Osteoblast (primary cell): Measurements from ENCODE around the gene PLA2G5. TPM values are rescaled to one million over a fixed set of nuclear protein-coding genes. Genes with fewer than 3 reads are reported as not detected.
A peak's percentile ranks its signal among the peaks of the same experiment; 100 is the strongest.

Experiments
- DNase-seq: peaks from one replicate; pipeline ENCODE4 v3.0.0; 2011; ENCODE audit warnings: low spot score, mixed read lengths; ENCODE audit not compliant: insufficient read length; ENCODE audit errors: missing footprints
- H2AFZ ChIP-seq: 2 replicates; pipeline ENCODE4 v1.6.0; 2011; ENCODE audit warnings: mild to moderate bottlenecking, low read length
- H3K27ac ChIP-seq: 2 replicates; pipeline ENCODE4 v1.5.1; 2011; ENCODE audit warnings: mild to moderate bottlenecking, low read depth, low read length, moderate library complexity
- H3K27me3 ChIP-seq: 2 replicates; pipeline ENCODE4 v1.6.0; 2012; ENCODE audit warnings: mild to moderate bottlenecking, control low read depth, inconsistent platforms, low read length, moderate library complexity; ENCODE audit not compliant: insufficient read depth
- H3K36me3 ChIP-seq: 2 replicates; pipeline ENCODE4 v1.5.1; 2011; ENCODE audit warnings: mild to moderate bottlenecking, low read length, control low read depth, moderate library complexity; ENCODE audit not compliant: insufficient read depth
- H3K4me1 ChIP-seq: 2 replicates; pipeline ENCODE4 v1.5.1; 2011; ENCODE audit warnings: mild to moderate bottlenecking, low read length, control low read depth, moderate library complexity; ENCODE audit not compliant: insufficient read depth
- H3K4me2 ChIP-seq: 2 replicates; pipeline ENCODE4 v1.6.0; 2011; ENCODE audit warnings: mild to moderate bottlenecking, low read length; ENCODE audit not compliant: insufficient read depth
- H3K4me3 ChIP-seq: fragments of 200-600 bp; sonication (generic); 3 replicates; pipeline ENCODE4 v1.5.1; 2012; ENCODE audit warnings: mild to moderate bottlenecking, low read length, inconsistent platforms; ENCODE audit not compliant: insufficient read depth
- H3K79me2 ChIP-seq: 2 replicates; pipeline ENCODE4 v1.6.0; 2012; ENCODE audit warnings: mild to moderate bottlenecking, low read length, control low read depth, inconsistent platforms; ENCODE audit not compliant: insufficient read depth
- H3K9me3 ChIP-seq: 2 replicates; pipeline ENCODE4 v1.5.1; 2011; ENCODE audit warnings: low read depth, low read length, control low read depth
- H4K20me1 ChIP-seq: 2 replicates; pipeline ENCODE4 v1.6.0; 2012; ENCODE audit warnings: mild to moderate bottlenecking, low read length, control low read depth; ENCODE audit not compliant: insufficient read depth
- total RNA-seq: library from RNA; depleted of rRNA; stranded (reverse); fragments of >200 nt; gene quantifications from 2 replicates; pipeline ENCODE4 v1.2.3, GENCODE V29; 2012
- TF ChIP-seq, protein P1 (sequence below): IDR thresholded peaks from 2 replicates; pipeline ENCODE4 v1.5.1; 2011; ENCODE audit warnings: mild to moderate bottlenecking, low read depth, low read length, moderate library complexity; ENCODE audit errors: extremely low read depth

PLA2G5 gene
- total RNA-seq, 1 donor, result 2.9 TPM

DNA sequence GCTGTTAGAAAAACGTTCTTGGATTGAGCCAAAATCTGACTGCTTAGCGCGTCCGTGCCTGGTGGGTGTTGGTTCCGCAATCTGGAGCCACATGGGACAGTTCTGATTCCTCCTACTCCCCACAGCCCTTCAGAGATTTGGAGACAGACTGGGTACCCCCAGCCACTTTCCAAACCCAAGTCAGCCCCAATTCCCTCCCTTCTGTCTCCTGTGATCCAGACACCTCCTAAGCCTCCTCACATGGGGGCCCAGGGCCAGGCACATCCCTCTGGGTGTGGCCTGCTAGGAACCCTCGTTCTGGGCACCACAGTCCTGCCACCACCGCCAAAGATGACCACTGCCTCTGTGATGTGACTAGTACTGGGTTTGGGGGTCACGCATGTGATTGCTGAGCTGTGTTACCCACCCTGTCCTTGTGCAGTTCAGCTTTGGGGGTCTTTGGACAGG is 4.8 kb downstream of the PLA2G5 start:
- H3K27me3 ChIP-seq, result no peaks in the 10 kb centered on the region
- H3K36me3 ChIP-seq, result no peaks in the 10 kb centered on the region
- H4K20me1 ChIP-seq, result no peaks in the 10 kb centered on the region
- H3K79me2 ChIP-seq, result no peaks in the 10 kb centered on the region
- peak overlapping the region; percentile 3 for H3K4me3 ChIP-seq
- H3K9me3 ChIP-seq, result no peaks in the 10 kb centered on the region
- peaks cover 35% of the 10 kb centered on the region for H3K4me1 ChIP-seq
- peak overlapping the region; percentile 44 for H3K27ac ChIP-seq
- peak overlapping the region; percentile 76 for H2AFZ ChIP-seq
- TF ChIP-seq, protein P1, sequence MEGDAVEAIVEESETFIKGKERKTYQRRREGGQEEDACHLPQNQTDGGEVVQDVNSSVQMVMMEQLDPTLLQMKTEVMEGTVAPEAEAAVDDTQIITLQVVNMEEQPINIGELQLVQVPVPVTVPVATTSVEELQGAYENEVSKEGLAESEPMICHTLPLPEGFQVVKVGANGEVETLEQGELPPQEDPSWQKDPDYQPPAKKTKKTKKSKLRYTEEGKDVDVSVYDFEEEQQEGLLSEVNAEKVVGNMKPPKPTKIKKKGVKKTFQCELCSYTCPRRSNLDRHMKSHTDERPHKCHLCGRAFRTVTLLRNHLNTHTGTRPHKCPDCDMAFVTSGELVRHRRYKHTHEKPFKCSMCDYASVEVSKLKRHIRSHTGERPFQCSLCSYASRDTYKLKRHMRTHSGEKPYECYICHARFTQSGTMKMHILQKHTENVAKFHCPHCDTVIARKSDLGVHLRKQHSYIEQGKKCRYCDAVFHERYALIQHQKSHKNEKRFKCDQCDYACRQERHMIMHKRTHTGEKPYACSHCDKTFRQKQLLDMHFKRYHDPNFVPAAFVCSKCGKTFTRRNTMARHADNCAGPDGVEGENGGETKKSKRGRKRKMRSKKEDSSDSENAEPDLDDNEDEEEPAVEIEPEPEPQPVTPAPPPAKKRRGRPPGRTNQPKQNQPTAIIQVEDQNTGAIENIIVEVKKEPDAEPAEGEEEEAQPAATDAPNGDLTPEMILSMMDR, result no peak
- DNase-seq, result no peak
- H3K4me2 ChIP-seq, result peak overlapping the region; percentile 40

DNA sequence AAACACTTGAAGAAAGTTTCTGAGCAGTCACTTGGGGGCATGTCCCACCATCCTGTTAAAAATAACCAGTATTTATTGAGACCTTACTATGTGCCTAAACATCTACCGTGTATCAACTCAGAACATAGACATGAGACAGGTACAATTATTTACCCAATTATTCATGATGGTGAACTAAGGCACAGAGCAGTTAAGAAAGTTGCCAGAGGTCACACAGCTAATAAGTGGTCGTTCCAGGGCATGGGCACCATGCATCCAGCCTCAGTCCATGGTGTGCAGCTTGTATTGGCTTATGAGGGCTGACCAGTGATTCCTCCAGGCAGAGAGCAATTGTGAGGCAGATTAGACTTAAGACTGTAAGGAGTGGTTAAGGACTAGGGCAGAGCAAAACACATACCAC is 5.4 kb downstream of the PLA2G5 start:
- Histone ChIP-seq H3K79me2 (no peaks in the 10 kb centered on the region), H2AFZ (no peak overlapping the region), H3K36me3 (no peaks in the 10 kb centered on the region), H3K27ac (no peak overlapping the region), H4K20me1 (no peaks in the 10 kb centered on the region), H3K4me2 (no peak overlapping the region), H3K27me3 (no peaks in the 10 kb centered on the region), H3K9me3 (no peaks in the 10 kb centered on the region), H3K4me3 (no peak overlapping the region), H3K4me1 (peaks cover 29% of the 10 kb centered on the region)
- DNase-seq, result no peak
- TF ChIP-seq, protein P1, result no peak

DNA sequence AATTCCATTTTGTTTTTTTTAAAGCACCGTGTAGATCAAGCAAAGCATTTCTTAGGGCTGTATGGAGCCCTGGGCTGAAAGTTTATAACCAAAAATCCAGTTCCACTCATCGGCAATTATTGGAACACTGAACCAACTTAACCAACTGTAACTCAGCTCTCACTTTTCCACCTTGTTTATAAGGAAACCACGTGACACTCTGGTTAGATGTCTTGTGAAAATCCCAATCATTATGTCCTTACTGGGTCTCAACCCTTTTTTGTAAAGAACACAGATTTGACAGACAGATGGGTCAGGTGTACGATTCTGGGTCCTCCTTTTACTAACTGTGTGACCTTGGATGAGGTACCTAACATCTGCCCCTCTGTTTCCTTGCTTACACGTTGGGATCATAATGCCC is 6.2 kb downstream of the PLA2G5 start:
- Histone ChIP-seq H4K20me1 (no peaks in the 10 kb centered on the region), H3K79me2 (no peaks in the 10 kb centered on the region), H3K27me3 (no peaks in the 10 kb centered on the region), H3K4me3 (no peak overlapping the region), H3K36me3 (no peaks in the 10 kb centered on the region), H3K27ac (no peak overlapping the region), H3K9me3 (no peaks in the 10 kb centered on the region), H2AFZ (no peak overlapping the region), H3K4me1 (peaks cover 33% of the 10 kb centered on the region), H3K4me2 (no peak overlapping the region)
- DNase-seq, result no peak
- TF ChIP-seq, protein P1, result no peak

DNA sequence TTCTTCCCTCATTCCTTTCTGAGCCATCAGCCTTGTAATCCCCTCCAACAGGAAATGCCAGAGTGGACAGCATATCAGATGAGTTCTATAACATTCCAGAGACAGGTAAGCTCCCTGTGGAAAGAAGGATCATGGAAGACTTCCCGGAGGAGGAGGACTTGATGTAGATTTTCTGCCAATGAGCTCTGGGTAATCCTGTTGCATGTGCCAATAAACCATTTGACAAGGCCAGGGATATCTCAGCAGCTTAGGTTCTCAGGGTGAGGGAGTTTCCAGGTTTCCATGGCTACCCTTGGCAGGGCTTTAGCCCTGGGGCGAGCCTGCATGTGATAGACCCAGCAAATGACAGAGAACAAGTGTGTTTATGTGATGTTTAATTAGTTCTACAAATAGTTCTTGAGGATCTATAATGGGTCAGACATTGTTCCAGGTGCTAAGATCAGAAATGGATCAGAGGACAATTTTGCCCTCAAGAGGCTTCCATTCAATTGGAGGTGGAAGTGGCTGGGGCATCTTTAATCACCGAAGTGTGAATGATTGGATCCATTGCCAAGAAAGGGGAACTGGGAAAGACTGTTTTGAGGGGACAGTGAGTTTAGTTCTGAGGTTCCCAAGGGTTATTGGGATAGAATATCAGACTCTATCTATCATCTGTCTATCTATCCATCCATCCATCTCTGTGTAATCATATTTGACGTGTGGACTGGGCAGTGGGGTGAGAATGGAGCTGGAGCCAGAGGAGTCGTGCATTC is 6.9 kb downstream of the PLA2G5 start:
- Histone ChIP-seq H3K4me1 (peaks cover 36% of the 10 kb centered on the region), H3K4me2 (no peak overlapping the region), H3K27me3 (no peaks in the 10 kb centered on the region), H3K36me3 (no peaks in the 10 kb centered on the region), H3K79me2 (no peaks in the 10 kb centered on the region), H4K20me1 (no peaks in the 10 kb centered on the region), H3K9me3 (no peaks in the 10 kb centered on the region), H3K27ac (no peak overlapping the region), H2AFZ (no peak overlapping the region), H3K4me3 (no peak overlapping the region)
- TF ChIP-seq, protein P1, result no peak
- DNase-seq, result no peak
